Hepatocyte (in vitro differentiated cells): ENCODE results near the gene LSAMP. TPM values are rescaled to one million over a fixed set of nuclear protein-coding genes. Genes with fewer than 3 reads are reported as not detected.

Experiments
- DNase-seq: peaks from one replicate; pipeline ENCODE4 v3.0.0-alpha.2; 2016; ENCODE audit warnings: low spot score
- H2AFZ ChIP-seq: fragments of 200-600 bp; sonication (generic); 2 replicates; pipeline ENCODE4 v1.6.0; 2016; ENCODE audit warnings: antibody characterized with exemption, mild to moderate bottlenecking
- H3K27ac ChIP-seq: fragments of 200-600 bp; sonication (generic); 2 replicates; pipeline ENCODE4 v1.5.1; 2016; ENCODE audit warnings: mild to moderate bottlenecking
- H3K27me3 ChIP-seq: fragments of 200-600 bp; sonication (generic); 2 replicates; pipeline ENCODE4 v1.6.1; 2016
- H3K36me3 ChIP-seq: fragments of 200-600 bp; sonication (generic); replicated peaks from 2 replicates; pipeline ENCODE4 v1.5.1; 2016; ENCODE audit warnings: low read depth; ENCODE audit not compliant: insufficient read depth
- H3K4me1 ChIP-seq: fragments of 200-600 bp; sonication (generic); 2 replicates; pipeline ENCODE4 v1.5.1; 2016; ENCODE audit warnings: mild to moderate bottlenecking, moderate library complexity; ENCODE audit not compliant: insufficient read depth
- H3K4me2 ChIP-seq: fragments of 200-600 bp; sonication (generic); 2 replicates; pipeline ENCODE4 v1.6.0; 2016
- H3K4me3 ChIP-seq: fragments of 200-600 bp; sonication (generic); 2 replicates; pipeline ENCODE4 v1.5.1; 2016; ENCODE audit warnings: mild to moderate bottlenecking
- H3K79me2 ChIP-seq: fragments of 200-600 bp; sonication (generic); 2 replicates; pipeline ENCODE4 v1.6.0; 2017; ENCODE audit warnings: mild to moderate bottlenecking
- H3K9me2 ChIP-seq: fragments of 200-600 bp; sonication (generic); replicated peaks from 2 replicates; pipeline ENCODE4 v1.6.0; 2017; ENCODE audit warnings: mild to moderate bottlenecking; ENCODE audit not compliant: insufficient read depth
- H3K9me3 ChIP-seq: fragments of 200-600 bp; sonication (generic); 2 replicates; pipeline ENCODE4 v1.5.1; 2016; ENCODE audit warnings: low read depth, mild to moderate bottlenecking
- H4K20me1 ChIP-seq: fragments of 200-600 bp; sonication (generic); 2 replicates; pipeline ENCODE4 v1.6.0; 2016; ENCODE audit warnings: mild to moderate bottlenecking; ENCODE audit not compliant: insufficient read depth, poor library complexity, severe bottlenecking
- CTCF ChIP-seq: fragments of 200-600 bp; sonication (generic); IDR thresholded peaks from 2 replicates; pipeline ENCODE4 v1.5.1; 2016; ENCODE audit warnings: antibody characterized with exemption, mild to moderate bottlenecking; ENCODE audit not compliant: poor library complexity
- EZH2 ChIP-seq: fragments of 200-600 bp; sonication (generic); IDR thresholded peaks from 2 replicates; pipeline ENCODE4 v1.6.1; 2016; ENCODE audit warnings: antibody characterized with exemption, mild to moderate bottlenecking, borderline replicate concordance
- EZH2phosphoT487 ChIP-seq: fragments of 200-600 bp; sonication (generic); IDR thresholded peaks from one replicate; pipeline ENCODE4 v1.6.1; 2018; ENCODE audit warnings: antibody characterized with exemption, mild to moderate bottlenecking, low read depth, moderate library complexity; ENCODE audit not compliant: unreplicated experiment, severe bottlenecking
- WGBS: methylation state at CpG from one replicate; pipeline ENCODE4 v1.1.6; 2016; ENCODE audit warnings: low lambda C conversion rate; ENCODE audit errors: missing lambda C conversion rate; 5-methylcytosine and 5-hydroxymethylcytosine counted together
- polyA plus RNA-seq: library from polyadenylated mRNA; unstranded; fragments of >200 nt; fragmentation: Nextera tagmentation; extraction: Ambion mirVana; gene quantifications from 2 replicates; pipeline ENCODE4 v1.2.1, GENCODE V29; 2016
- total RNA-seq: library from RNA; depleted of rRNA; stranded (reverse); fragments of >200 nt; gene quantifications from 2 replicates; pipeline ENCODE4 v1.2.3, GENCODE V29; 2014

The LSAMP gene
- total and polyA plus RNA-seq, 2 experiments from 2014 or later = 15.1 to 22.3 TPM

GRCh38 chr3:116020989-116021388, 424.3 kb downstream of the LSAMP start:
- Histone ChIP-seq H3K4me1 (peaks cover 9% of the 10 kb centered on the region), H3K4me2 (no peak overlapping the region), H2AFZ (no peak overlapping the region), H3K27me3 (no peaks in the 10 kb centered on the region), H4K20me1 (no peaks in the 10 kb centered on the region), H3K36me3 (no peaks in the 10 kb centered on the region), H3K9me2 (no peaks in the 10 kb centered on the region), H3K79me2 (no peaks in the 10 kb centered on the region), H3K4me3 (no peak overlapping the region), H3K9me3 (no peaks in the 10 kb centered on the region), H3K27ac (peak overlapping the region; percentile 27)
- WGBS = 76% methylated on average over 1 of the region's 1 CpG
- TF ChIP-seq EZH2 (no peak), EZH2phosphoT487 (no peak), CTCF (no peak)
- no peak for DNase-seq

GRCh38 chr3:116020495-116020894, 424.8 kb downstream of the LSAMP start:
- no peaks in the 10 kb centered on the region for H3K79me2 ChIP-seq
- no peak for DNase-seq
- no peaks in the 10 kb centered on the region for H3K9me3 ChIP-seq
- 90% methylated on average over 4 of the region's 4 CpGs for WGBS
- no peaks in the 10 kb centered on the region for H3K27me3 ChIP-seq
- no peaks in the 10 kb centered on the region for H3K36me3 ChIP-seq
- H3K4me1 ChIP-seq = peaks cover 9% of the 10 kb centered on the region
- no peak overlapping the region for H2AFZ ChIP-seq
- H3K27ac ChIP-seq = peak overlapping the region; percentile 27
- no peaks in the 10 kb centered on the region for H4K20me1 ChIP-seq
- H3K4me3 ChIP-seq = no peak overlapping the region
- H3K4me2 ChIP-seq = no peak overlapping the region
- TF ChIP-seq CTCF (no peak), EZH2 (no peak), EZH2phosphoT487 (no peak)
- H3K9me2 ChIP-seq = no peaks in the 10 kb centered on the region

- no peak overlapping the region for H2AFZ ChIP-seq
- H3K4me2 ChIP-seq = no peak overlapping the region
- no peaks in the 10 kb centered on the region for H3K36me3 ChIP-seq
- H3K4me1 ChIP-seq = peaks cover 9% of the 10 kb centered on the region
- H3K27me3 ChIP-seq = no peaks in the 10 kb centered on the region
- no peaks in the 10 kb centered on the region for H3K9me3 ChIP-seq
- 91% methylated on average over 4 of the region's 4 CpGs for WGBS
- H3K79me2 ChIP-seq = no peaks in the 10 kb centered on the region
- TF ChIP-seq EZH2 (no peak), CTCF (no peak), EZH2phosphoT487 (no peak)
- DNase-seq = no peak
- H3K9me2 ChIP-seq = no peaks in the 10 kb centered on the region
- H4K20me1 ChIP-seq = no peaks in the 10 kb centered on the region
- H3K4me3 ChIP-seq = no peak overlapping the region
- H3K27ac ChIP-seq = no peak overlapping the region
Measured at GRCh38 chr3:116019254-116019763, 426.0 kb downstream of the LSAMP start.
